Pulmonary artery endothelial cell (primary cell): ENCODE results near the gene PPP1R16B. TPM values are rescaled to one million over a fixed set of nuclear protein-coding genes. Genes with fewer than 3 reads are reported as not detected.
A peak's percentile ranks its signal among the peaks of the same experiment; 100 is the strongest.

ENCODE experiments used
- DNase-seq: peaks from one replicate; pipeline ENCODE4 v3.0.0-alpha.2; 2011; ENCODE audit warnings: low read depth, low spot score
- total RNA-seq: library from RNA; depleted of rRNA; stranded (reverse); fragments of >200 nt; gene quantifications from 2 replicates; pipeline ENCODE4 v1.2.3, GENCODE V29; 2014

PPP1R16B gene
- total RNA-seq, 1 donor from 2014 or later: 118 TPM

GRCh38 chr20:38894091-38894847, 88.8 kb downstream of the PPP1R16B start:
- DNase-seq: no peak

DNA sequence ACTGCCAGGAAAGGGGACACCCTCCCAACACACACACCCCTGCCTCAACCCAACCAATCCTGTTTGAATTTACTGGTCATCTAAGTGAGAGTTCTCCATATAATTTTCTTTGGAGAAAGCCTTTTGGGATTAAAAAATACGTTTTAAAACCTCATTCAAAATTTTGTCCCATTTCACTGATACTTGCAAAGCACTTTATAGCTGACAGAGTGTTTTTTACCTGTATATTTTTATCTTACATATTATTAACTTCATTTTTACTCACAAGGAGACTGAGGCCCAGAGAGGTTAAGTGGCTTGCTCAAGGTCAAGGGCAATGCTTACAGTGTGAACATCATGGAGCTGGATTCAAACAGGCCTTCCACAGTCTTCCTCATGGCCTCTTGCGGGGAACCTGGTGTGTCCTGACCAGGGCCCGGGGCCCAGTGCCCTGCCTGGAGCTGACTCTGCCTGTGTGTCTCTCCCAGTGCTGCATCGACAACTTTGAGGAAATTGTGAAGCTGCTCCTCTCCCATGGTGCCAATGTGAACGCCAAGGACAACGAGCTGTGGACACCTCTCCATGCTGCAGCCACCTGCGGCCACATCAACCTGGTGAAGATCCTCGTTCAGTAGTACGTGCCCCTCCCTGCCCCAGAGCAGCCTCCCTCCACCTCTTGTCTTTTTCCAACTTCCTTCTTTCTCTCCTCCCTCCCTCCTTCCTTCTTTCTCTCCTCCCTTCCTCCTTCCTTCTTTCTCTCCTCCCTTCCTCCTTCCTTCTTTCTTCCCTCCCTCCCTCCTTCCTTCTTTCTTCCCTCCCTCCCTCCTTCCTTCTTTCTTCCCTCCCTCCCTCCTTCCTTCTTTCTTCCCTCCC, 89.8 kb downstream of the PPP1R16B start:
- no peak for DNase-seq

GRCh38 chr20:38896009-38896594, 90.6 kb downstream of the PPP1R16B start:
- no peak for DNase-seq

- DNase-seq: no peak
Observed at GRCh38 chr20:38897267-38897666, 91.8 kb downstream of the PPP1R16B start.

DNA sequence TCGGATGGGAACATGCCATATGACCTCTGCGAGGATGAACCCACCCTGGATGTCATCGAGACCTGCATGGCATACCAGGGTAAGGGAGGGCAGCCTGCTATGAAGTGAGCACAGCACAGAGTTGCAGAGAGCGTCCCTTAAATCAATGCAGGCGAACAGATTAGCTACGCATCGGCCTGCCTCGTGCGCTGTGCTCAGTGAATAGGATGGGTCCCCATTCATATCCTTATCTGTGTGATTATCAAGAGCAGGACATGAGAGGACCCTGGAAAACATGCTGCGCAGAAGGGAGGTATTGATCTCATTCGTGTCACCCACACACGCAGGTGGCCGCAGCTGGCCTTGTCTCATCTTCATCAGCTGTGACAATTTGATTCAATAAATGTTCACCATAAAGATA, 95.1 kb downstream of the PPP1R16B start:
- no peak for DNase-seq

DNA sequence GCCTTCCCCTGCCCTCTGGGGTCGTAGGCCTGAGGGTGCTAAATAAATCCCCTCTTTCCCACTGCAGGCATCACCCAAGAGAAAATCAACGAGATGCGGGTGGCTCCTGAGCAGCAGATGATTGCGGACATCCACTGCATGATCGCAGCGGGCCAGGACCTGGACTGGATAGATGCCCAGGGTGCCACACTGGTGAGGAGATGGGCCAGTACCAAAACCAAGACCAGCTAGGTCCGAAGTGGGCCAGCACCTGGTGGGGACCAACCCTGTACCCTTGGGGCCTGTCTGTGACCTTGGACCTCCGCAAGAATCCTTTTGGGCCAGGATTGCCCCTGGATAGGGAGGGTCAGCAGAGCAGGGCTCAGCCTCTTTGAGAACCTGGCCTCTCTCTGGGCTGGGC, 97.1 kb downstream of the PPP1R16B start:
- DNase-seq: no peak

GRCh38 chr20:38903335-38903734, 97.8 kb downstream of the PPP1R16B start:
- DNase-seq: no peak

- DNase-seq: no peak
Observed at GRCh38 chr20:38905375-38905774, 99.9 kb downstream of the PPP1R16B start.

- DNase-seq: no peak
Observed at GRCh38 chr20:38907918-38908677, 102.6 kb downstream of the PPP1R16B start.

DNA sequence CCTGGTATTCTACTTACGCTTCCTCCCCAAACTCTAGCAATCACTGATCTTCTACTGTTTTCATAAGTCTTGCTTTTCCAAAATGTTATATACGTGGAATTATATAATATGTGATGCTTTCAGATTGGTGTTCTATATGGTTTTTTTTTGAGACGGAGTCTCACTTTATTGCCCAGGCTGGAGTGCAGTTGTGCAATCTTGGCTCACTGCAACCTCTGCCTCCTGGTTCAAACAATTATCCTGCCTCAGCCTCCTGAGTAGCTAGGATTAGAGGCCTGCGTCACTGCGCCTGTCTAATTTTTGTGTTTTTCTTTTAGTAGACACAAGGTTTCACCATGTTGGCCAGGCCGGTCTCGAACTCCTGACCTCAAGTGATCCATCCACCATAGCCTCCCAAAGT, 109.9 kb downstream of the PPP1R16B start:
- DNase-seq: no peak

DNA sequence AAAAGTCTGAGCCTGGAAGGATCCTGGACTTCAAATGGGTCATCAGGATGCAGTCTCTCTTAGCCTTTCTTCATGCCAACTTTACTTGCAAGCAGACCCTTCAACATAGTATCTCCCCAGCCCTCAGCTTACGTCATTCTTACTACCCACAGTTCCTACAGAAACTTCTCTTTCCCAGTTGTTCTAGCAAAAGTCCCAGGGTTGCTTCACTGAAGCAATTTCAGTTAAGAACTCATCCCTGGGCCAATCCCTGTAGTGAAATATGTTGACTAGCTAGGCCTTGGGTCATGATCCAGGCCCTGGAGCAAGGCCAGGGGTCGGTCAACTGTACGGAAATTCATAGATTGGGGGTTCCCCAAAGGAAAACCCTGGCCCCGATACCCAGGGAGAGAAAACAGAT, 112.2 kb downstream of the PPP1R16B start:
- no peak for DNase-seq

DNA sequence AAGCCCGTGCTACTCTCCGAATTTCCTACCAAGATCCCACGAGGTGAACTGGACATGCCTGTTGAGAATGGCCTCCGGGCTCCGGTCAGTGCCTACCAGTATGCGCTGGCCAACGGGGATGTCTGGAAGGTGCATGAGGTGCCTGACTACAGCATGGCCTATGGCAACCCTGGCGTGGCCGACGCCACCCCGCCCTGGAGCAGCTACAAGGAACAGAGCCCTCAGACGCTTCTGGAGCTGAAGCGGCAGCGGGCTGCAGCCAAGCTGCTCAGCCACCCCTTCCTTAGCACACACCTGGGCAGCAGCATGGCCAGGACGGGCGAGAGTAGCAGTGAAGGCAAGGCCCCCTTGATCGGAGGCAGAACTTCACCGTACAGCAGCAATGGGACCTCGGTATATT, 112.7 kb downstream of the PPP1R16B start:
- no peak for DNase-seq

- DNase-seq: no peak
Observed at GRCh38 chr20:38919683-38920082, 114.2 kb downstream of the PPP1R16B start.

- no peak for DNase-seq
Observed at GRCh38 chr20:38920411-38920810, 114.9 kb downstream of the PPP1R16B start.

- DNase-seq: no peak
Observed at GRCh38 chr20:38920851-38921250, 115.4 kb downstream of the PPP1R16B start.

DNA sequence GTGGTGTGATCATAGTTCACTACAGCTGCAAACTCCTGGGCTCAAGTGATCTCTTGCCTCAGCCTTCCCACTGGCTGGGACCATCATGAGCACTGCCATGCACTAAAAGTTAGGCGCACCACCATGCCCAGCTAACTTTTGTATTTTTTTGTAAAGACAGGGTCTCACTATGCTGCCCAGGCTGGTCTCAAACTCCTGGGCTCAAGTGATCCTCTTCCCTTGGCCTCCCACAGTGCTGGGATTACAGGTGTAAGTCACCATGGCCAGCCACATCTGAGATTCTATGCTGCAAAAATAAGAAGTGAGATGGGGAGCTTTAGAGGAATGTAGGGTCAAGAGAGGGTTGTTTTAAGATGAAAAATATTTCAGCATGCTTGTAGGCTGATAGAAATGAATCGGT, 119.2 kb downstream of the PPP1R16B start:
- DNase-seq: no peak

DNA sequence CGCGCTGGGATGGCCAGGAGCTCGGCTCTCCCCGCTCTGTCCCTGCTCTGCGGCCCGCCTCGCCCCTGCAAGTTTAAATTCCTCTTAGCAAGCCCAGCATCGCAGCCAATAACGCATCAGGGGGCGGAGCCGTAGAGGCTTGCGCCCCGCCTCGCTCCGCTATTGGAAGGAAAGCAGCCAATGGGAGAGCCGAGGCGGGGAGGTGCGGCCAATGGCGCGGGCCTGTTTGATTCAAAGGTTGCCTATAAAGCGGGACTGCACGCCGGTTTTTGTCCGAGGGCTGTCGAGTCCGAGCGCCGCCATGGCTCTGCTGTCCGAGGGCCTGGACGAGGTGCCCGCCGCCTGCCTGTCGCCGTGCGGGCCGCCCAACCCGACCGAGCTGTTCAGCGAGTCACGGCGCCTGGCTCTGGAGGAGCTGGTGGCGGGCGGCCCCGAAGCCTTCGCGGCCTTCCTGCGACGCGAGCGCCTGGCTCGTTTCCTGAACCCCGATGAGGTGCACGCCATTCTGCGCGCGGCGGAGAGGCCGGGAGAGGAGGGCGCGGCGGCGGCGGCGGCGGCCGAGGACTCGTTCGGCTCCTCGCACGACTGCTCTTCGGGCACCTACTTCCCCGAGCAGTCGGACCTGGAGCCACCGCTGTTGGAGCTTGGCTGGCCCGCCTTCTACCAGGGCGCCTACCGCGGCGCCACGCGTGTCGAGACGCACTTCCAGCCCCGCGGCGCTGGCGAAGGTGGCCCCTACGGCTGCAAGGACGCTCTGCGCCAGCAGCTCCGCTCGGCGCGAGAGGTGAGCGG, 120.8 kb downstream of the PPP1R16B start, which contains the start of gene FAM83D:
Gene FAM83D (plus strand): TSS at position 276 of the 792 bp plus-strand sequence. CDS start 26 bp downstream, at position 302.
- peak; percentile 97 for DNase-seq

- DNase-seq: no peak
Observed at GRCh38 chr20:38926934-38927616, 121.6 kb downstream of the PPP1R16B start.

DNA sequence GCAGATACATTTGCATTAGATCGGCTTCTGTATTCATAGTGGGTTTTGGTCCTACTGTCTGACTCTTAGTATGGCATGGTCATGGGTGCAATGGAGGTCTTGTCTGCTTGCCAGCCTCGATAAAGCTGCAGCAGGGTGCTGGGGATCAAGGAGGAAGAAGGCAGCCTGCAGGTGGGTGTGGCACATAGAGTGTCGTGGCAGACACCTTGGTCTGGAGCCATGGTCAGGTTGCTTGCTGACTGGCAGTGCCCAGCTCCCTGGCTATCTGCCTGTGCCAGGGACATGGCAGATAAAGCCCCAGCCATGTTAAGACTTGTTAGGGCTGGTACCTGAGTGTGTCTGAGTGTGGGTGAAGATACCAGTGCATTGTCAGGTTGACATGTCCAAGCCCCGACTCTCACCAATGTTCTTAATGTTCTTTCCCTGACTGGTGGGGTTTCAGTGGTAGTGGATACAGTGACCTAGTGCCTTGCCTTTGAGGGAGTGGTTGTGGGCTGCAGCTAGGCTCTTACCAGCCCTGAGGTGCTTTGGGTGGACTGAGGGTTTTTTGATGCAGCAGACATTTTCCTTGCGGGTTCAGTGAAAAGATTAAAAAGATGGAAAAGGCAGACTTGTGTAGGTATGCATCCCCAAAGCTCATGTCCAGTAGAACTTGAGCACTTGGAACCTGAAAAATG, 122.5 kb downstream of the PPP1R16B start:
- no peak for DNase-seq

GRCh38 chr20:38930242-38930569, 124.7 kb downstream of the PPP1R16B start:
- DNase-seq: no peak
